ENCODE results near the gene GADL1.

DNA sequence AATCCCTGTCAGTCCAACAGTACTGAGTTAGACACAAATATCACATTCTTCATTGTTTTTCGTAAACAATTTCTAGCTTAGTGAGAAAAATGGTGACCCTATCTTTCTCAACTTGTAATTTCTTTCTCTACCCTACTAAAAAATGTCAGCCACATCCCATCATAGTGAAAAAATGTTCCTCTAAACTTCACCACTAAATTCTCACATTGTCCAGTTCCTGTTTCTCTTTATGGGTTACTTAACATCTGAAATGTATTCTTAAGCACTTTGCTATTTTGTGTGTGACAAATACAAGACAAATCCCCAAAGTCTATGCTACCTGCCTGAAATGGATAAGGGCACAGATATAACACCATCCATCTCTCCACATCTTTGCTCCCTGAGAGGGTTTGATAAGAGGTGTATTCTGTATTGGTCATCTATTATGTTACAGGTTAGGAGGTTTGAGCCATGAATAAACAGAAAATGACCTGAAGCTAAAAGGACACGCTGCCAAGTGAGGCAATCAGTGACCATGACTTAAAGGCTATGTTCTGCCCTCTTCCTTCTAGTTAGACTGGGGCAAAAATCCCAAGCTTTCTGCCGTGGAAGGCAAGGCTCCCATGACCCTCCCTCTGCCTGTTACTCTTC lies 118.2 kb downstream of the GADL1 start:
- no peak for TF ChIP-seq POLR2A (IDR thresholded peaks at IDR 0.05; ENCODE audit: borderline replicate concordance, extremely low read depth, insufficient read depth, insufficient read length)
- TF ChIP-seq, protein P1, sequence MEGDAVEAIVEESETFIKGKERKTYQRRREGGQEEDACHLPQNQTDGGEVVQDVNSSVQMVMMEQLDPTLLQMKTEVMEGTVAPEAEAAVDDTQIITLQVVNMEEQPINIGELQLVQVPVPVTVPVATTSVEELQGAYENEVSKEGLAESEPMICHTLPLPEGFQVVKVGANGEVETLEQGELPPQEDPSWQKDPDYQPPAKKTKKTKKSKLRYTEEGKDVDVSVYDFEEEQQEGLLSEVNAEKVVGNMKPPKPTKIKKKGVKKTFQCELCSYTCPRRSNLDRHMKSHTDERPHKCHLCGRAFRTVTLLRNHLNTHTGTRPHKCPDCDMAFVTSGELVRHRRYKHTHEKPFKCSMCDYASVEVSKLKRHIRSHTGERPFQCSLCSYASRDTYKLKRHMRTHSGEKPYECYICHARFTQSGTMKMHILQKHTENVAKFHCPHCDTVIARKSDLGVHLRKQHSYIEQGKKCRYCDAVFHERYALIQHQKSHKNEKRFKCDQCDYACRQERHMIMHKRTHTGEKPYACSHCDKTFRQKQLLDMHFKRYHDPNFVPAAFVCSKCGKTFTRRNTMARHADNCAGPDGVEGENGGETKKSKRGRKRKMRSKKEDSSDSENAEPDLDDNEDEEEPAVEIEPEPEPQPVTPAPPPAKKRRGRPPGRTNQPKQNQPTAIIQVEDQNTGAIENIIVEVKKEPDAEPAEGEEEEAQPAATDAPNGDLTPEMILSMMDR (IDR thresholded peaks at IDR 0.05 in 2 of 3, conservative IDR thresholded peaks at IDR 0.05 in 1 of 3; ENCODE audit: borderline replicate concordance in 1 of 3, insufficient read depth in 1 of 3, low read depth in 2 of 3, low read length in 2 of 3) = no peak
- TF ChIP-seq RAD21 (IDR thresholded peaks at IDR 0.05; ENCODE audit: low read depth) = no peak
- TF ChIP-seq, protein P2, sequence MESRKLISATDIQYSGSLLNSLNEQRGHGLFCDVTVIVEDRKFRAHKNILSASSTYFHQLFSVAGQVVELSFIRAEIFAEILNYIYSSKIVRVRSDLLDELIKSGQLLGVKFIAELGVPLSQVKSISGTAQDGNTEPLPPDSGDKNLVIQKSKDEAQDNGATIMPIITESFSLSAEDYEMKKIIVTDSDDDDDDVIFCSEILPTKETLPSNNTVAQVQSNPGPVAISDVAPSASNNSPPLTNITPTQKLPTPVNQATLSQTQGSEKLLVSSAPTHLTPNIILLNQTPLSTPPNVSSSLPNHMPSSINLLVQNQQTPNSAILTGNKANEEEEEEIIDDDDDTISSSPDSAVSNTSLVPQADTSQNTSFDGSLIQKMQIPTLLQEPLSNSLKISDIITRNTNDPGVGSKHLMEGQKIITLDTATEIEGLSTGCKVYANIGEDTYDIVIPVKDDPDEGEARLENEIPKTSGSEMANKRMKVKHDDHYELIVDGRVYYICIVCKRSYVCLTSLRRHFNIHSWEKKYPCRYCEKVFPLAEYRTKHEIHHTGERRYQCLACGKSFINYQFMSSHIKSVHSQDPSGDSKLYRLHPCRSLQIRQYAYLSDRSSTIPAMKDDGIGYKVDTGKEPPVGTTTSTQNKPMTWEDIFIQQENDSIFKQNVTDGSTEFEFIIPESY (IDR thresholded peaks at IDR 0.05; ENCODE audit: extremely low read depth, insufficient replicate concordance, low read length) = no peak
- no peak for TF ChIP-seq YY1 (IDR thresholded peaks at IDR 0.05; ENCODE audit: extremely low read depth, insufficient replicate concordance, low read depth, low read length)
- no peak for TF ChIP-seq POLR2AphosphoS5 (IDR thresholded peaks at IDR 0.05; ENCODE audit: low read depth, low read length)
- TF ChIP-seq, protein P3, sequence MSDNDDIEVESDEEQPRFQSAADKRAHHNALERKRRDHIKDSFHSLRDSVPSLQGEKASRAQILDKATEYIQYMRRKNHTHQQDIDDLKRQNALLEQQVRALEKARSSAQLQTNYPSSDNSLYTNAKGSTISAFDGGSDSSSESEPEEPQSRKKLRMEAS (IDR thresholded peaks at IDR 0.05) = no peak
- no peak for TF ChIP-seq CBX3 (IDR thresholded peaks at IDR 0.05; ENCODE audit: low read depth)
- TF ChIP-seq, protein P4, sequence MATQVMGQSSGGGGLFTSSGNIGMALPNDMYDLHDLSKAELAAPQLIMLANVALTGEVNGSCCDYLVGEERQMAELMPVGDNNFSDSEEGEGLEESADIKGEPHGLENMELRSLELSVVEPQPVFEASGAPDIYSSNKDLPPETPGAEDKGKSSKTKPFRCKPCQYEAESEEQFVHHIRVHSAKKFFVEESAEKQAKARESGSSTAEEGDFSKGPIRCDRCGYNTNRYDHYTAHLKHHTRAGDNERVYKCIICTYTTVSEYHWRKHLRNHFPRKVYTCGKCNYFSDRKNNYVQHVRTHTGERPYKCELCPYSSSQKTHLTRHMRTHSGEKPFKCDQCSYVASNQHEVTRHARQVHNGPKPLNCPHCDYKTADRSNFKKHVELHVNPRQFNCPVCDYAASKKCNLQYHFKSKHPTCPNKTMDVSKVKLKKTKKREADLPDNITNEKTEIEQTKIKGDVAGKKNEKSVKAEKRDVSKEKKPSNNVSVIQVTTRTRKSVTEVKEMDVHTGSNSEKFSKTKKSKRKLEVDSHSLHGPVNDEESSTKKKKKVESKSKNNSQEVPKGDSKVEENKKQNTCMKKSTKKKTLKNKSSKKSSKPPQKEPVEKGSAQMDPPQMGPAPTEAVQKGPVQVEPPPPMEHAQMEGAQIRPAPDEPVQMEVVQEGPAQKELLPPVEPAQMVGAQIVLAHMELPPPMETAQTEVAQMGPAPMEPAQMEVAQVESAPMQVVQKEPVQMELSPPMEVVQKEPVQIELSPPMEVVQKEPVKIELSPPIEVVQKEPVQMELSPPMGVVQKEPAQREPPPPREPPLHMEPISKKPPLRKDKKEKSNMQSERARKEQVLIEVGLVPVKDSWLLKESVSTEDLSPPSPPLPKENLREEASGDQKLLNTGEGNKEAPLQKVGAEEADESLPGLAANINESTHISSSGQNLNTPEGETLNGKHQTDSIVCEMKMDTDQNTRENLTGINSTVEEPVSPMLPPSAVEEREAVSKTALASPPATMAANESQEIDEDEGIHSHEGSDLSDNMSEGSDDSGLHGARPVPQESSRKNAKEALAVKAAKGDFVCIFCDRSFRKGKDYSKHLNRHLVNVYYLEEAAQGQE (IDR thresholded peaks at IDR 0.05; ENCODE audit: low read depth) = no peak
- TF ChIP-seq ELF1 (IDR thresholded peaks at IDR 0.05; ENCODE audit: borderline replicate concordance, low read depth) = no peak
- TF ChIP-seq, protein P5, sequence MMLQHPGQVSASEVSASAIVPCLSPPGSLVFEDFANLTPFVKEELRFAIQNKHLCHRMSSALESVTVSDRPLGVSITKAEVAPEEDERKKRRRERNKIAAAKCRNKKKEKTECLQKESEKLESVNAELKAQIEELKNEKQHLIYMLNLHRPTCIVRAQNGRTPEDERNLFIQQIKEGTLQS (IDR thresholded peaks at IDR 0.05) = no peak
- no peak for TF ChIP-seq EZH2phosphoT487 (IDR thresholded peaks at IDR 0.05; ENCODE audit: borderline replicate concordance)
- TF ChIP-seq EZH2 (IDR thresholded peaks at IDR 0.05) = no peak
